GM12892 (cell line): ENCODE results near the gene ABHD12.

Experiments
- DNase-seq: peaks from one replicate; pipeline ENCODE4 v3.0.0; 2011; ENCODE audit not compliant: insufficient read length
- FAIRE-seq: peaks from 2 replicates; lab custom pipeline; 2011; peaks lifted over from hg19 to GRCh38; lab: Jason Lieb, UNC
- POLR2A ChIP-seq: IDR thresholded peaks from 2 replicates; pipeline ENCODE4 v1.6.1; 2011; ENCODE audit warnings: low read depth, low read length, control low read depth
- POLR2AphosphoS5 ChIP-seq: IDR thresholded peaks from 2 replicates; pipeline ENCODE4 v1.6.1; 2011; ENCODE audit warnings: low read depth, low read length, control low read depth
- TAF1 ChIP-seq: IDR thresholded peaks from 2 replicates; pipeline ENCODE4 v1.6.1; 2011; ENCODE audit warnings: low read depth, mild to moderate bottlenecking, control low read depth, low read length, borderline replicate concordance

Gene ABHD12

DNA sequence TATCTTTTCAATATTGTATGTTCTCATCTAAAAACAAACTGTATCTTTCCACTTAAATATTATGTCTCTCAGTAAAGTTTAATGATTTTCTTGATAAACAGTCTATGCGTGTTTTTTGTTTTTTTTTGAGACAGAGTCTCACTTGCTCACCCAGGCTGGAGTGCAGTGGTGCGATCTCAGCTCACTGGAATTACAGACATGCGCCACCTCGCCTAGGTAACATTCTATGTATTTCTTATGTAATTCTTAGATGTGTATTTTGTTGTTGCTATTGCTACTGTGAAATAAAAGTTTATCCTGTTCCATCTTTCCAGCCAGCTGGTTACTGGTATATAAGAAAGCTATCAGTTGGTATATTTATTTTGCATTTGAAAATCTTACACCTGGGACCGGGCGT, 29.4 kb downstream of the ABHD12 start:
- FAIRE-seq = no peak
- no peak for DNase-seq
- TF ChIP-seq TAF1 (no peak), POLR2AphosphoS5 (no peak), POLR2A (no peak)

DNA sequence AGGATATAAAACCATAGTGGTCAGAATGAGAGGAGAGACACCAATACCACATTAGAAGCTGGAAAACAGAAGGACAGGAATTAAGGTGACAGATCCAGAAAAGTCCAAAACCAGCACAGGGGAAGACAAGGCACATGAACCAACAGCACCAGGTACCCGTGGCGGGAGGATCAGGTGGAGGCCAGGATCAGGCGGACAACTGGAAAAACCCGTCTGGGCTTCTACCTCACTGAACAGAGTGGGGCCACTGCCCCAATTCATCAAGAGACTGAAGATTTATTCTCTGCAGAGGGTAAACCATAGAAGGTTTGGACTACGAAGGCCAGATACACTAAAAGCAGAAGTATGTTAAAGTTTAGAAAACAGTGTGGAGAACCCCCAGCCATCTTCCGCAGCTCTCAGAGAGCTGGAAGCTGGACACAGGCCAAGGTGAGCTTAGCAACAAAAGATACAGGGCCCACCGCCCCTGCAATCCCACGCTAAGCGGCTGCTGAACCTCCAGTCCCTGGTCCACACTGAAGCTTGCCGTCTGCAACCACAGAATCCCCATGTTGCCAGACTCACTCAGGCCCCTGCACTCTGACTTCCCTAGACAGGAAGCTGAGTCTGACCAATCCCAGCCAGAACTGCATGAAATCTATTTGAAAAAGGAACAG, 29.9 kb downstream of the ABHD12 start:
- no peak for FAIRE-seq
- TF ChIP-seq TAF1 = no peak
- no peak for TF ChIP-seq POLR2AphosphoS5
- no peak for TF ChIP-seq POLR2A
- DNase-seq = peak; percentile 23

GRCh38 chr20:25356271-25356933, 34.2 kb downstream of the ABHD12 start:
- TF ChIP-seq POLR2AphosphoS5 (no peak), POLR2A (no peak), TAF1 (no peak)
- FAIRE-seq = no peak
- DNase-seq = no peak

GRCh38 chr20:25355866-25356265, 34.8 kb downstream of the ABHD12 start:
- DNase-seq (no peak), FAIRE-seq (no peak)
- TF ChIP-seq TAF1 (no peak), POLR2A (no peak), POLR2AphosphoS5 (no peak)

DNA sequence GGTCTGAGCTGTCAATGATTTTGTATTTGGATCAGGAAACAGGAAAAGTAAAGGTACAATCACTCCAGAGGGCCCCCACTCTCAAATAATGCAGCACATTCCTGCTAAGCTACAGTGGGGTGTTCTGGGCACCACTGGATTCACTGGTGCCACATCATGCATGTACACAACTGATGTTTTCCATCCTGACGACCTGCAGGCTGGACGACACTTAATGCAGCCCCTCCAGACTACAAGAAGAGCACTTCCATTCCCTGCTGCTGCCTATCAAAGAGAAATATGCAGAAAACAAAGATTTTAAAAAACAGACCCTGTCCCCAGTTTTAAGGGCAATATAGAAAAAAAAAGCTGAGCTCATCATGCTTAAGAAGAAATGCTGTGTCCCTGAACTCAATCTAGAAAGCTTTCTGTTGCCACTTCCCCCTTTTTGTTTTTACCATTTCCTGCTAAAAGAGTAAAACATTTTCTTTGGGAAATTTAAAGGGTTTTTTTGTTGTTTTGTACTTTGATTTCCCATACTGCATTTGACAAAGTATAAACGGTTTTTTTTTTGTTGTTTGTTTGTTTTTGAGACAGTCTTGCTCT, 35.5 kb downstream of the ABHD12 start:
- TF ChIP-seq TAF1 = no peak
- TF ChIP-seq POLR2A = no peak
- TF ChIP-seq POLR2AphosphoS5 = no peak
- FAIRE-seq (no peak), DNase-seq (no peak)

- TF ChIP-seq TAF1 (no peak), POLR2AphosphoS5 (no peak), POLR2A (no peak)
- DNase-seq (no peak), FAIRE-seq (no peak)
Observed at GRCh38 chr20:25353747-25354705, 36.6 kb downstream of the ABHD12 start.

- DNase-seq = no peak
Observed at GRCh38 chr20:25353353-25353746, 37.3 kb downstream of the ABHD12 start.

GRCh38 chr20:25352746-25353145, 37.9 kb downstream of the ABHD12 start:
- DNase-seq = no peak
- FAIRE-seq = no peak
- no peak for TF ChIP-seq POLR2A
- TF ChIP-seq POLR2AphosphoS5 = no peak
- TF ChIP-seq TAF1 = no peak

More at GRCh38 chr20:25353353-25353746, 37.3 kb downstream of the ABHD12 start:
- no peak for FAIRE-seq
- TF ChIP-seq POLR2AphosphoS5 (no peak), POLR2A (no peak), TAF1 (no peak)

DNA sequence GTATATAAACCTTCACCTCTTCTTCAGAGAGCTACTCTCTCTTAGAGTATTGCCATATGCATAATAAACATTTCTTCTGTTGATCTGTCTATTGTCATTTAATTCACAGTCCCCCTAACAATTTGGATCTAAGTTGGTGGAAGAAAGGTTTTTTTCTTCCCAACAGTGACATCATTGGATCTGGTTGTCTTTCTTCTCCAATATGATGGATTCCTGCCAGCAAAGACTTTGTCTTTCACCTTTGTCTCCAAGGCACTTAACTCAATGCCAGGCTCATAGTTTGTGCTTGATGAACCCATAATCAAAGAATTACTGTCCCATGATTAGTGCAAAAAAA, 39.6 kb downstream of the ABHD12 start:
- TF ChIP-seq POLR2A (no peak), POLR2AphosphoS5 (no peak), TAF1 (no peak)
- no peak for FAIRE-seq
- no peak for DNase-seq

DNA sequence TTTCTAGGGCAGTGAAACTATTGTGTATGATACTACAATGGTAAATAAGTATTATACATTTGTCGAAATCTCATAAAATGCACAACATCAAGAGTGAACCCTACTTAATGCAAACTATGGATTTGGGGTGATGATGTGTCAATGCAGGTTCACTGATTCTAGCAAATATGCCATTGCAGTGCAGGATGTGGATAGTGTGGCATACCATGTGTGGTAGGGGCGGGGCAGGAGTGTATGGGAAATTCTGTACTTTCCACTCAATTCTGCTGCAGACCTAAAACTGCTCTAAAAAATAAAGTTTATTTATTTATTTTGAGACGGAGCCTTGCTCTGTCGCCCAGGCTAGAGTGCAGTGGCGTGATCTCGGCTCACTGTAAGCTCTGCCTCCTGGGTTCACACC, 44.3 kb downstream of the ABHD12 start:
- no peak for DNase-seq
- peak; percentile 40 for FAIRE-seq
- no peak for TF ChIP-seq TAF1
- TF ChIP-seq POLR2A = no peak
- no peak for TF ChIP-seq POLR2AphosphoS5

- DNase-seq (no peak), FAIRE-seq (no peak)
- TF ChIP-seq TAF1 = no peak
- TF ChIP-seq POLR2AphosphoS5 = no peak
Observed at GRCh38 chr20:25345721-25346120, 44.9 kb downstream of the ABHD12 start.

DNA sequence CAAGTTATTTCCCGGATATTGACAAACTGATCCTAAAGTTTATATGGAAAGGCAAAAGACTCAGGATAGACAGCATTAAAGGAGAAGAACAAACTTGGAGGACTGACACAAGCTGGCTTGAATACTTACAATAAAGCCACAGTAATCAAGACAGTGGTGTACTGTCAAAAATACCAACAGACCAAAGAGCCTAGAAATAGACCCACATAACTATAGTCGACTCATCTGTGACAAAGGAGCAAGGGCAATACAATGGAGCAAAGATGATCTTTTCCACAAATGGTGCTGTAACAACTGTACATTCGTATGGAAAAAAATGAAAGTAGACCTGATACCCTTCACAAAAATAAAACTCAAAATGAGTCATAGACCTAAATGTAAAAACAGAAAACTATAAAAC, 46.0 kb downstream of the ABHD12 start:
- FAIRE-seq (no peak), DNase-seq (no peak)
- TF ChIP-seq POLR2AphosphoS5 (no peak), TAF1 (no peak), POLR2A (no peak)
